Endothelial cell of umbilical vein (primary cell): ENCODE results near the gene ARHGEF26. TPM values are rescaled to one million over a fixed set of nuclear protein-coding genes. Genes with fewer than 3 reads are reported as not detected.

Source experiments
- BruUV-seq: library from RNA; stranded (reverse); fragments of 400-500 nt; replicated peaks from 2 replicates; lab custom pipeline; 2021; lab: Mats Ljungman, UMichigan
- CTCF ChIA-PET: fragments of 300-600, 350-600 bp; sonication (Branson Sonifier 250); formaldehyde crosslinking; loops from one replicate; lab custom pipeline; 2021; ENCODE audit warnings: antibody characterized with exemption, inconsistent platforms; lab: Charles Lee
- POLR2A ChIA-PET: fragments of 300-600, 350-600 bp; sonication (Branson Sonifier 250); formaldehyde crosslinking; loops from one replicate; lab custom pipeline; 2021; ENCODE audit warnings: antibody characterized with exemption, inconsistent platforms; lab: Charles Lee
- DNase-seq: peaks from one replicate; pipeline ENCODE4 v3.0.0-alpha.2; 2011; ENCODE audit warnings: low read depth, low spot score
- FAIRE-seq: peaks from 2 replicates; lab custom pipeline; 2011; peaks lifted over from hg19 to GRCh38; lab: Jason Lieb, UNC
- H2AFZ ChIP-seq: 2 replicates; pipeline ENCODE4 v1.6.0; 2012; ENCODE audit warnings: low read depth, low read length, control low read depth, inconsistent platforms
- H3K27ac ChIP-seq: 2 replicates; pipeline ENCODE4 v1.5.1; 2011; ENCODE audit warnings: low read depth, mild to moderate bottlenecking, control low read depth, low read length, moderate library complexity; ENCODE audit not compliant: insufficient read depth
- H3K27me3 ChIP-seq, 2 experiments: 2 replicates each; pipeline versions ENCODE4 v1.6.0 to v1.6.1; 2011; ENCODE audit warnings: low read length in 2 of 2, mixed read lengths in 1 of 2; ENCODE audit not compliant: control insufficient read depth in 2 of 2, insufficient read depth in 2 of 2
- H3K36me3 ChIP-seq, 2 experiments: 2 replicates in 1 of 2; 3 replicates in 1 of 2; pipeline ENCODE4 v1.5.1; 2011; ENCODE audit warnings: low read length in 2 of 2, mild to moderate bottlenecking in 1 of 2, moderate library complexity in 1 of 2; ENCODE audit not compliant: control insufficient read depth in 2 of 2, insufficient read depth in 2 of 2; ENCODE audit errors: extremely low read depth in 1 of 2
- H3K4me1 ChIP-seq: 3 replicates; pipeline ENCODE4 v1.5.1; 2011; ENCODE audit warnings: mild to moderate bottlenecking, low read length; ENCODE audit not compliant: control insufficient read depth, insufficient read depth; ENCODE audit errors: extremely low read depth
- H3K4me2 ChIP-seq: 2 replicates; pipeline ENCODE4 v1.6.1; 2011; ENCODE audit warnings: low read length, control low read depth, mixed read lengths; ENCODE audit not compliant: insufficient read depth
- H3K4me3 ChIP-seq, 3 experiments: fragments of 200-600 bp in 1 of 3; sonication (generic), shearing (Covaris generic) in 1 of 3; replicated peaks in 1 of 3; 2 replicates each; pipeline ENCODE4 v1.5.1; 2011 to 2016; ENCODE audit warnings: control low read depth in 3 of 3, low read length in 3 of 3, mild to moderate bottlenecking in 2 of 3, inconsistent platforms in 1 of 3, low read depth in 1 of 3, moderate library complexity in 1 of 3; ENCODE audit not compliant: insufficient read depth in 1 of 3
- H3K79me2 ChIP-seq: 2 replicates; pipeline ENCODE4 v1.6.0; 2012; ENCODE audit warnings: low read length, inconsistent platforms; ENCODE audit not compliant: control insufficient read depth, insufficient read depth
- H3K9ac ChIP-seq: replicated peaks from 2 replicates; pipeline ENCODE3; 2011; ENCODE audit warnings: low read length, control low read depth; ENCODE audit not compliant: insufficient read depth; ENCODE audit errors: extremely low read depth
- H3K9me1 ChIP-seq: replicated peaks from 3 replicates; pipeline ENCODE4 v1.6.0; 2011; ENCODE audit warnings: mild to moderate bottlenecking, low read length; ENCODE audit not compliant: control insufficient read depth, insufficient read depth; ENCODE audit errors: extremely low read depth
- H3K9me3 ChIP-seq: replicated peaks from 2 replicates; pipeline ENCODE4 v1.5.1; 2012; ENCODE audit warnings: low read length, inconsistent platforms; ENCODE audit not compliant: control insufficient read depth, insufficient read depth
- H4K20me1 ChIP-seq: replicated peaks from 2 replicates; pipeline ENCODE3; 2011; ENCODE audit warnings: mild to moderate bottlenecking, low read length; ENCODE audit not compliant: control insufficient read depth, insufficient read depth; ENCODE audit errors: extremely low read depth
- CTCF ChIP-seq, 2 donors: IDR thresholded peaks; 1 replicate in 1 of 2; 2 replicates in 1 of 2; pipeline ENCODE4 v1.5.1; 2011; ENCODE audit warnings: low read length in 2 of 2, mild to moderate bottlenecking in 2 of 2, moderate library complexity in 2 of 2, control low read depth in 1 of 2, inconsistent platforms in 1 of 2, low read depth in 1 of 2; ENCODE audit not compliant: insufficient read depth in 1 of 2; ENCODE audit errors: extremely low read depth in 1 of 2
- EZH2 ChIP-seq: IDR thresholded peaks from 2 replicates; pipeline ENCODE4 v1.6.1; 2012; ENCODE audit warnings: borderline replicate concordance, low read depth, mild to moderate bottlenecking, moderate library complexity, low read length, inconsistent platforms; ENCODE audit not compliant: severe bottlenecking
- FOS ChIP-seq: IDR thresholded peaks from 2 replicates; pipeline ENCODE4 v1.6.1; 2011; ENCODE audit warnings: mild to moderate bottlenecking, low read length, moderate library complexity, borderline replicate concordance; ENCODE audit not compliant: insufficient read depth
- GATA2 ChIP-seq: IDR thresholded peaks from 2 replicates; pipeline ENCODE4 v1.7.0; 2011; ENCODE audit warnings: low read depth, mild to moderate bottlenecking, moderate library complexity, mixed read lengths, low read length; ENCODE audit not compliant: insufficient read length, insufficient read depth
- JUN ChIP-seq: IDR thresholded peaks from 2 replicates; pipeline ENCODE4 v1.6.1; 2011; ENCODE audit warnings: borderline replicate concordance, low read depth; ENCODE audit not compliant: insufficient read length, insufficient read depth
- MAX ChIP-seq: IDR thresholded peaks from 2 replicates; pipeline ENCODE4 v1.6.1; 2011; ENCODE audit not compliant: insufficient read depth, insufficient read length
- MYC ChIP-seq: IDR thresholded peaks from one replicate; pipeline ENCODE4 v1.6.1; 2011; ENCODE audit warnings: mild to moderate bottlenecking, low read depth, low read length
- POLR2AphosphoS5 ChIP-seq: IDR thresholded peaks from 2 replicates; pipeline ENCODE4 v1.6.1; 2012; ENCODE audit warnings: low read depth, mild to moderate bottlenecking, control low read depth, low read length, moderate library complexity; ENCODE audit not compliant: insufficient read depth
- dilution Hi-C: fragments of 300-500 bp; cut with MboI; formaldehyde crosslinking; loops from one replicate; pipeline ENCODE4 v1.15.0; 2019; ENCODE audit warnings: low sequenced_read_pairs; ENCODE audit not compliant: extremely low pct_ligation_motif_present
- intact Hi-C: fragments of 100-400 bp; cut with micrococcal nuclease; formaldehyde crosslinking; loops from one replicate; pipeline ENCODE4 v1.10.0; 2022
- polyA plus RNA-seq, 4 experiments: library from polyadenylated mRNA; depleted of rRNA in 3 of 4; stranded (reverse) in 3 of 4; unstranded in 1 of 4; fragments of >200 nt; gene quantifications; 2 replicates each; pipeline versions ENCODE4 v1.2.1 to v1.2.3, GENCODE V29; 2011 to 2012; ENCODE audit warnings: missing spikeins in 1 of 4
- total RNA-seq: library from RNA; stranded (reverse); gene quantifications from 2 replicates; pipeline ENCODE4 v1.2.3, GENCODE V29; 2021

The ARHGEF26 gene
- total and polyA plus RNA-seq, 2 donors (not counting 3 experiments of a cell fraction or from before 2014, with no cell fraction given) = 0.57 to 2.9 TPM

GRCh38 chr3:154102225-154102624 is 19.0 kb upstream of the ARHGEF26 start:
- H3K4me3 ChIP-seq = no peak overlapping the region
- no peaks in the 10 kb centered on the region for H3K9me1 ChIP-seq
- no peaks in the 10 kb centered on the region for H3K4me1 ChIP-seq
- H3K9me3 ChIP-seq = no peaks in the 10 kb centered on the region
- H3K27me3 ChIP-seq = peaks cover 0 to 3% of the 10 kb centered on the region in 2 experiments
- H3K36me3 ChIP-seq = no peaks in the 10 kb centered on the region
- no TSS peak for BruUV-seq
- dilution Hi-C loops = no loop called here
- FAIRE-seq (no peak), DNase-seq (no peak)
- no peak overlapping the region for H3K9ac ChIP-seq
- H3K4me2 ChIP-seq = no peak overlapping the region
- intact Hi-C loops = no loop called here
- no peak for TF ChIP-seq MYC
- TF ChIP-seq CTCF (IDR thresholded peaks at IDR 0.05; ENCODE audit: extremely low read depth in 1 of 2, insufficient read depth in 1 of 2, low read depth in 1 of 2, low read length in 2 of 2) = no peak
- no peak for TF ChIP-seq FOS
- TF ChIP-seq EZH2 = no peak
- TF ChIP-seq POLR2AphosphoS5 = no peak
- no peak for TF ChIP-seq JUN
- TF ChIP-seq GATA2 = no peak
- no peak for TF ChIP-seq MAX
- no peak overlapping the region for H3K27ac ChIP-seq
- CTCF ChIA-PET = interaction anchor here (0.8 to 1.7 kb wide), 4 partner anchors 15 to 1600 kb away, joined by 3 to 6 read pairs (median 4); no protein-coding TSS in a partner anchor
- no peaks in the 10 kb centered on the region for H4K20me1 ChIP-seq
- H3K79me2 ChIP-seq = no peaks in the 10 kb centered on the region
- no peak overlapping the region for H2AFZ ChIP-seq
- POLR2A ChIA-PET = no interaction called here
